HL-60 (cell line): Measurements from ENCODE around the gene SCAP.

Experiments
- DNase-seq, 2 experiments: peaks; one replicate each; pipeline ENCODE4 v3.0.0-alpha.2; 2010 to 2020; ENCODE audit warnings: low read depth in 1 of 2, low spot score in 1 of 2
- H3K27ac ChIP-seq: fragments of 250-450 bp; sonication (Bioruptor Pico); replicated peaks from 2 replicates; pipeline ENCODE4 v1.5.1; 2020; ENCODE audit warnings: mild to moderate bottlenecking, moderate library complexity
- H3K27me3 ChIP-seq: fragments of 250-450 bp; sonication (Bioruptor Pico); 2 replicates; pipeline ENCODE4 v1.5.1; 2021; ENCODE audit warnings: mild to moderate bottlenecking, moderate library complexity; ENCODE audit not compliant: insufficient read depth, poor library complexity, severe bottlenecking
- H3K4me3 ChIP-seq: replicated peaks from 2 replicates; pipeline ENCODE4 v1.5.1; 2011; ENCODE audit warnings: mild to moderate bottlenecking, control low read depth, low read length; ENCODE audit not compliant: insufficient read depth
- CTCF ChIP-seq: IDR thresholded peaks from one replicate; pipeline ENCODE4 v1.5.1; 2011; ENCODE audit warnings: low read length, control low read depth, inconsistent platforms; ENCODE audit not compliant: insufficient read depth
- GABPA ChIP-seq: IDR thresholded peaks from 2 replicates; pipeline ENCODE4 v1.6.1; 2012; ENCODE audit warnings: low read depth
- POLR2AphosphoS5 ChIP-seq: IDR thresholded peaks from 2 replicates; pipeline ENCODE4 v1.6.1; 2012; ENCODE audit warnings: low read depth
- REST ChIP-seq: IDR thresholded peaks from 2 replicates; pipeline ENCODE4 v1.6.1; 2012; ENCODE audit warnings: low read depth; ENCODE audit not compliant: insufficient replicate concordance
- SPI1 ChIP-seq: IDR thresholded peaks from 2 replicates; pipeline ENCODE4 v1.6.1; 2012; ENCODE audit warnings: low read depth, mild to moderate bottlenecking, borderline replicate concordance
- long read RNA-seq: library from polyadenylated mRNA; unstranded; transcript quantifications from one replicate; pipeline ENCODE4 v2.0.0, GENCODE V29; 2020

SCAP gene
- long read RNA-seq, full-length matches to known transcripts, result 26 of 242 reads
- long read RNA-seq, partial matches to known transcripts, result 45 of 242 reads
- long read RNA-seq, other reads (novel, unspliced or antisense), result 171 of 242 reads

GRCh38 chr3:47475570-47476329 lies at the start of gene SCAP:
SCAP (minus strand) TSS chr3:47475941; CDS start chr3:47442993, 32,948 bp downstream.
- TF ChIP-seq REST (peak; percentile 89), GABPA (no peak), SPI1 (no peak), CTCF (peak; percentile 51), POLR2AphosphoS5 (peak; percentile 52; the same call in 1 of the 2 replicates)
- peak; percentile 87 to 94 for DNase-seq
- H3K27me3 ChIP-seq, result no peaks in the 10 kb centered on the region
- H3K27ac ChIP-seq, result peak within 1 kb of the TSS; percentile 73
- H3K4me3 ChIP-seq, result peak within 1 kb of the TSS; percentile 98

- DNase-seq, result peak in 1 of 2 experiments; percentile 23
- TF ChIP-seq CTCF (no peak), REST (no peak), POLR2AphosphoS5 (no peak), GABPA (no peak), SPI1 (no peak)
- H3K27me3 ChIP-seq, result no peaks in the 10 kb centered on the region
- H3K27ac ChIP-seq, result no peak overlapping the region
- H3K4me3 ChIP-seq, result no peak overlapping the region
These were observed 47.8 kb upstream of the SCAP start for GRCh38 chr3:47523310-47524073.

GRCh38 chr3:47522082-47522987 lies 46.6 kb upstream of the SCAP start:
- Histone ChIP-seq H3K27me3 (no peaks in the 10 kb centered on the region), H3K27ac (no peak overlapping the region; the same call in 1 of the 2 replicates), H3K4me3 (no peak overlapping the region)
- peak; percentile 88 for TF ChIP-seq CTCF
- TF ChIP-seq GABPA, result no peak
- peak; percentile 78 to 90 for DNase-seq
